Stimulated activated naive CD4-positive, alpha-beta T cell treated with Interleukin-2 at 50 U/mL for 16 hours (primary cell): Measurements from ENCODE around the gene EIF5B.

Source experiments
- DNase-seq: peaks from one replicate; lab custom pipeline; 2025; lab: John Stamatoyannopoulos, UW

EIF5B gene

GRCh38 chr2:99406137-99406536 lies 68.9 kb downstream of the EIF5B start:
- no peak for DNase-seq

DNA sequence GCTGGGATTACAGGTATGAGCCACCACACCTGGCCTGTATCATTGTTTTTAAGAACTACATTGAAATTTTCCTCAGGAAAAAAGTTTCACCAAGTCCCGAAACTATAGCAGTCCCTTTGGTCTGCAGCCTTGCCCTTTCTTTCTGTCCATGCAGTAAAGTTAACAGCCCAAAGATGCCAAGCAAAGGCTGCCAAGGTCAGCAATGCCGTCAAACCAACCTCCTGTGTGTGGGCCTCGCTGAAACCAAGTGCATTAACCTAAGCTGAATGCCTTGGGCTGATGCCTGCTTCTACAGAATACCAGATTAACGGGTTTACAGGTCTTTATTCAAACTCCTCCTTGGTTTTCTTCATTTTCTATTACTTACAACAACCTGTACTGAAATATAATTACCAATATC lies 73.1 kb downstream of the EIF5B start:
- DNase-seq = no peak

DNA sequence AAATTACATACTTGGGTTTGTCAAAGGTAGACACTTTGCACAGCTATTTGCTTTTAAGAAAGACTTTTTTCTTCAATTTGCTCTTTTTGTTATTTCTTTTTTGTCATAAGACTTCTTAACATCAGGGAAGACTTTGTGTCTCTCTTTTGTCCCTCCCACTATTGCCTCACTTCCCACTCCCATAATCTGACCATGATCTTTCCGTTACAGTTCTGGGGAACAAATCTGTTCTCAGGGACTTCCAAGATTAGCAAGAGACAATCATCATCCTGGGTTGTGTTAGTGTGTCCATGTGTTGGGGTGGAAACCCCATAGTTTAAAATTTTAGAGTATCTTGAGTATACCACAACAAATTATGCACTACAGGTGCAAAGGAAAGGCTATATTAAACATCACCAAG lies 77.4 kb downstream of the EIF5B start:
- DNase-seq = no peak

GRCh38 chr2:99417396-99417795 lies 80.2 kb downstream of the EIF5B start:
- no peak for DNase-seq

DNA sequence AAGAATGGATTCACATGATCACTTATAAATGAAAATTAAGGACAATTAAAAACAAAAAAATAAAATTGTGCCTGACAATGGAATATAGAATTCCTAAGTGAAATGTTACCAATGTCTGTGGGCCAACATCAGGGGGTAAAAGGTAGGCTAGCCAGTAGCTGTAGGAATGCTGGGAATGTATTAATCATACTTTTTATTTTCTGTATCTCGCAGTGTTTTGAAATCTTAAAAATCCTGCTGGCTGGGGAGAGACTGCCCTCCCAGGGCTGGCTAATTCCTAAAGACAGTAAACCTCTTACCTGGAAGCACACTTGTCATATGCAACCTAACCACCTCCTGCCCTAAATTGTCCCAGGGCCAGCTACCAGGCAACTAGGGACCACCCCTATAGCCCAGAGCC lies 82.8 kb downstream of the EIF5B start:
- DNase-seq = no peak

DNA sequence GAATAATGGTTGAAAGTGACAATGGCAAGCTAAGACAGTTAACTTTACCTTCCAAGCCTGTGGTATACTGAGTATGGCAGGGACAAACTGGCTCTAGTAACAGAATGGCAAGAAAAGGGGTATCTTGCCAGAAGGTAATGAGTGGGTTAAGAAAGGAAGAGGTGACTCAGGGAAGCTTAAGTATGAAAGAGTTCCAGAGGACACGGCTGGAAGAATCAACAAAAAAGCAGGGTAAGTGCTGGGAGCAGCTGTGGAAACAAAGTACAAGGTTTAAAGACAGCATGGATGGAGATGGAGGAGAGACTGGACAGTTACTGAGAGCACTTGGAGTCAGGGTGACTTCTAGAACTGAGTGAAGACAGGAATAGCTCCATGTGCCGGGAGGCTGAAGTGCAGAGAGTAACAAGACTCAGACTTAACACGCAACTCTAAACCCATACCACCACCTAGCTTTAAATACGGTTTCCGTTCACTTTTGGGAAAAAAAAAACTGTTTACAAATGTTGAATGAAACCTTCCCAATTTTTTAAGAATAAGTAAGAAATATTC lies 83.6 kb downstream of the EIF5B start:
- no peak for DNase-seq

- DNase-seq = no peak
Measured at GRCh38 chr2:99421469-99421868, 84.3 kb downstream of the EIF5B start.

DNA sequence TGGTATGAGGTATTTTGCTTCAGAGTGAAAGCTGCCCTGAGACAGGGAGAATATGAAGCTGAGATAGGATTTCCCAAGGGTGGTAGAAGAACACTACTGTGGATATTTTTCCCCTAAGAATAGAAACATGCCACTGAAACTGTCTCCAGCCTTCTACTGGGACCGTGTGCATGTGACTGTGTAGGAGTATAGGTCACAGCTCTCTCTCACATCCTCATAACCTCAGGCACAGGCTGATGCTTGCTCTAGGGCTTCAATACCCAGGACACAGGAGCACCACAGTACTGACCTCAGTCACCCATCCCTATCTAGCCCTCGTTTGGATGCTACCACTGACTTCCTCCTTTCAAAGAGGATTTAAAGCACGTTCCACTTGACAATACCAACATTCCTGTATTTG lies 85.4 kb downstream of the EIF5B start:
- DNase-seq = no peak

DNA sequence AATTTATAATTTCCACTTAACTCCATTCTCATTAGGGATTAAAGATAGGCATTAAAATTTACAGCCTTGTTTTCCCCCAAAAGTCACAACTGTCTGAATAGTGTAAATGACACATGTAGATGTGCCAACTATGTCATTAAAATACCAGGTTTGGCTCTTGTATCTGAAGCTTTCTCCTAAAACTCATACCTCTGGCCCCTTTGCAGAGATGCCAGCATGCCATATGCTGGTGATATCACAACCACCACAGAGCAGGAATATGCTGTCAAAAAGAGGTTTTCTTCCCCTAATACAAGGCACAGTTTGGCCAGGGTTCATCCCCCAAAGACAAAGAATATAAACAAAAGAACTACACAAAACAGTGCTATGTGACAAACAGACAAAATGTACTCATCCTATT lies 87.2 kb downstream of the EIF5B start:
- no peak for DNase-seq

GRCh38 chr2:99425022-99425421 lies 87.8 kb downstream of the EIF5B start:
- DNase-seq = no peak

GRCh38 chr2:99430614-99431291 lies 93.6 kb downstream of the EIF5B start:
- DNase-seq = no peak

GRCh38 chr2:99431587-99432275 lies 94.5 kb downstream of the EIF5B start:
- no peak for DNase-seq

DNA sequence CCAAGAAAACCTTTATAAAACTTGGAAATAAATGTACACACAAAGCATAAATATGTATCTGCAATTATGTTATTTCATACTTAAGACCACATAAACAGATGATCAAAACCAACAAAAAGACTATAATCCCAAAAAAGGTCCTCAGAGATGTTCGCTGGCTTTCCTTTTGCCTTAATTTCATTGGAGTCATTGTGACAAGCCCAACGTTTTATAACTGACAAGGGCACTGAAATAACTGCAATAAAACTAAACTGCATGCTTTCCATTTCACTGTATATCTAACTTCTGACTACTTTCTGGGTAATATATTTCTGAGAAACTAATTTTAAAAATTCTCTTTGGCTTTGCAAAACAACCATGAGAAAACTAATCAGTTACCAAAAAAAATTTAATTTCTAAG lies 96.2 kb downstream of the EIF5B start:
- DNase-seq = no peak

DNA sequence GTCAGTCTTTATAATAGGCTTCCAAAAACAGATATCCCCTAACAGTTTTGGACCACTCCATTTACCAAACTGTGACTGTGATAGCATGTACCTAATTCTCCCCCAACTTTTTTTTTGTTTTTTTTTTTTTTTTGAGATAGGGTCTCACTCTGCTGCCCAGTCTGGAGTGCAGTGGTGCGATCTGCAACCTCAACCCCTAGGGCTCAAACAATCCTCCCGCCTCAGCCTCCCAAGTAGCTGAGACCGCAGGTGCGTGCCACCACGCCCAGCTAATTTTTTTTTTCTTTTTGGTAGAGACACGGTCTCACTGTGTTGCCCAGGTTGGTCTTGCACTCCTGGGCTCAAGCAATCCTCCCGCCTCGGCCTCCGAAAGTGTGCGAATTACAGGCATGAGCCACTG lies 99.7 kb downstream of the EIF5B start:
- no peak for DNase-seq

DNA sequence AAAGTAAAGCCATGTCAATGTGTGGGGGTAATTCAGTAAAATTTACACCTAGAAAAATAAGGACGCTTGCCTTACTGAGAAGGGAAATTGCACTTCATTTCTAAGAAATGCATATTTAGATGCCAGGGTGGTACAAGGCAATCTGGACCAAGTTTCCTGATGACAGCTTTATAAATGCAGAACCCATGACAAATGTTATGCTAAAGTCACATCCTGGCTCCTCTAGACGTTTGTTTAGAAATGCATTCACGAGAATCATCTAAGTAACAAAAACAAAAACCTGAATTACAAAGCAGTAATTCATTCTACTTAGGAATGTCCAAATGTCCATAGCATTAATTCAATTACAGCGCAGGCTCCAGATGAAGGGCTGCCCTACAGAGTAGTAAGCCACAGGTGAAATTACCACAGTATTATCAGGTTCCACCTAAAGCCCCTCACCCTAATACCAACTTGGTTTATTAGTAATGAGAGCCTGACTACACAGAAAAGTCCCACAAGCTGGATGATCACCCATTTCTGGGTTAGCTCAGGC lies 102.8 kb downstream of the EIF5B start:
- no peak for DNase-seq

DNA sequence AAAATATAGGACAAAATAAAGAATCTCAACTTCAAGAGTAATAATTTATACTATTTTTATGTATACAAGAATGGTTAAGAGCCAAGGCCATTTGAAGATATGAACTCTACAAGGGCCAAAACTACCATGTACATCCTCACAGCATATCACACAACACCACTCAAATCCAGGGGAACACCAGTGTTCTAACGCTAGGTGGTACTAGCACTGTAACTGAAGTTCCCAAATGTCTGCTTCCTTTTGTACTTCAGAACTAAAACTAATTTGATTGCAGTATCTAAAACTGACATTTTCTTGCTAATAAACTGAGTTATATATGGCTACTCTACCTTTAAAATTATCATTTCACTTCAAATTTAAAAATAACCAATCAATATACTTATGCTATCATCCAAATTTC lies 105.6 kb downstream of the EIF5B start:
- DNase-seq = no peak

DNA sequence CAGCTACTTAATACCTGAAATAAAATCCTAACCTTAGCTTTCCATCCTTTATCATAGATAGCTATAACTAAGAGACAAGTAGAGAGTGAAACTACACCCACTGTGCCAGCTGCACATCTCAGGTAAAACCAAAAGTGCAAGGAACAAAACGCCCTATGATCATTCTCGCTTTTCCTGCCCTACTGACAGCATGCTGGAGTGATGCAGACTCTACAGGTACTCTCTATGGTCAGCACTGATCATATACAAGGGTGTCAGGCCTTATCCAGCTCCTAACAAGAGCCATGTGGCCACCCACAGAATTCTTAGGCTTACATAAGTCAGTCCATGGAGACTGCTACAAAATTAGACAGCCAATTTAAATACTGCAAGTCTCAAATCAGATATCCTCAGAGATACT lies 107.0 kb downstream of the EIF5B start:
- DNase-seq = no peak

DNA sequence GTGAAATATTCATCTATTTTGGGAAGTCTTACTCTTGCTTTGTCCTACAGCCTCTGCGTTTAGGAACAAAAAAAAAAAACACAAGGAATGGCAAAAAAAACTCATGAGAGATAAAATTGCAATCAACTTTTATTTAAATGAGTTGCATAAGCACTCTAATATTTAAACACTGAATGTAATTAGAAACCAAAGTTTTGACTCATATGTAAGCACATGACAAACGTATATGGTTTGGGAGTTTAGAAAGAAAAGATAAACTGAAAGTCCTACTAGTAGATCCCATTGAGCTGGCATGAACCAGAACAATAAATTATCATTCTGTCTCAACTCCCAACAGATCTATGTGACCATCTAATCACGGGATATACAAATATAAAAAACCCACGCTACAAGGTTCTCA lies 107.9 kb downstream of the EIF5B start:
- no peak for DNase-seq

DNA sequence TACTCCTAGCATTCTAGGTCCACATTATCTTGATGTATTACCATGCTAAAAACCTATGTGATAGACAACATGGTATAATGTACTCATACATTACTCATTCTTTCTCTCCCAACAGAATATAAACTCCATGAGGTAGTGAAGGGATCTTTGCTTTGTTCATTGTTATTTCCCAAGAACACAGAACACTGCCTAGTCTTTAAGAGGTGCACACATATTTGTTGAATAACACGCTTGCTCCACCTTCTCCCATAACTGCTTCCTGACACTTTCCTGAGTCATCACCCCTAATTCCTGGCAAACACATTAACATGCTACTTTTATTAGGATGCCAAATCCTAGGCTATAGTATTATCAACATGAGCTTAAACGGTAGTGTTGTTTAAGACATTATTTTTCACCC lies 111.4 kb downstream of the EIF5B start:
- DNase-seq = no peak

DNA sequence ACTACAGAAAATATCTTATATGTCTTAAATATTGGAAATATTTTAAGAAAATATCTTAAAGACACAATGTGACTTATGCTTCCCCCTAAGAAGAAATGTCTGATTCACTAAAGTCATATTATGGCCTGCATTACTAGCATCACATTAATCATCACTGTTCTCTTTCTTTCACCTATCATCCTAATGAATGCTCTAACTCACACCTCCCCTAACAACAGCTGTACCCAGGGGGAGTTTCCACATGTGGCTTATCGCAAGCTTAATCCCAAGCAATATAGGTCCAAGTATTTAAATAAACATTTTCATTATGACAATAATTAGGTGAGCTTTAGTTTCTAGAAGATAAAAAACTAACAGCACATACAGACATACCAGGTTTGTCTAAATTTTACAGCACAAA lies 113.0 kb downstream of the EIF5B start:
- DNase-seq = no peak
